ENCODE results near the gene PTCH2.
"Not testable (repeated sequence)": the region's sequence is repeated elsewhere in the genome, so short reads cannot be mapped to it uniquely, and the experiment has no call there.

PTCH2 gene

GRCh38 chr1:44829506-44830384 lies 13.3 kb downstream of the PTCH2 start:
- no peak overlapping the region for H3K27ac ChIP-seq (ENCODE audit: low read depth, low read length)
- H3K9ac ChIP-seq (ENCODE audit: low read length in 5 of 5), result no peak overlapping the region
- H3K27me3 ChIP-seq (ENCODE audit: control insufficient read depth in 5 of 5, insufficient read depth in 4 of 5, low read length in 5 of 5), result no peaks in the 10 kb centered on the region
- H3K36me3 ChIP-seq (ENCODE audit: control insufficient read depth in 5 of 5, insufficient read depth in 5 of 5, low read length in 5 of 5), result no peaks in the 10 kb centered on the region
- peaks cover 0 to 19% (median 11%) of the 10 kb centered on the region in 5 donors for H3K4me1 ChIP-seq (ENCODE audit: control insufficient read depth in 5 of 5, insufficient read depth in 5 of 5, low read length in 5 of 5)
- no peaks in the 10 kb centered on the region for H3K9me3 ChIP-seq (ENCODE audit: control insufficient read depth in 5 of 5, low read length in 5 of 5)
- no peak overlapping the region for H3K4me3 ChIP-seq (ENCODE audit: low read depth in 1 of 5, low read length in 5 of 5)

GRCh38 chr1:44828841-44829440 lies 14.1 kb downstream of the PTCH2 start:
- no peaks in the 10 kb centered on the region for H3K9me3 ChIP-seq (ENCODE audit: control insufficient read depth in 5 of 5, low read length in 5 of 5)
- peaks cover 0 to 19% (median 11%) of the 10 kb centered on the region in 5 donors for H3K4me1 ChIP-seq (ENCODE audit: control insufficient read depth in 5 of 5, insufficient read depth in 5 of 5, low read length in 5 of 5)
- no peaks in the 10 kb centered on the region for H3K36me3 ChIP-seq (ENCODE audit: control insufficient read depth in 5 of 5, insufficient read depth in 5 of 5, low read length in 5 of 5)
- H3K27ac ChIP-seq (ENCODE audit: low read depth, low read length), result no peak overlapping the region
- H3K27me3 ChIP-seq (ENCODE audit: control insufficient read depth in 5 of 5, insufficient read depth in 4 of 5, low read length in 5 of 5), result no peaks in the 10 kb centered on the region
- no peak overlapping the region for H3K9ac ChIP-seq (ENCODE audit: low read length in 5 of 5)
- no peak overlapping the region for H3K4me3 ChIP-seq (ENCODE audit: low read depth in 1 of 5, low read length in 5 of 5)

GRCh38 chr1:44828003-44828651 lies 14.9 kb downstream of the PTCH2 start:
- H3K27ac ChIP-seq (ENCODE audit: low read depth, low read length), result no peak overlapping the region
- no peak overlapping the region for H3K4me3 ChIP-seq (ENCODE audit: low read depth in 1 of 5, low read length in 5 of 5)
- H3K27me3 ChIP-seq (ENCODE audit: control insufficient read depth in 5 of 5, insufficient read depth in 4 of 5, low read length in 5 of 5), result no peaks in the 10 kb centered on the region
- no peak overlapping the region for H3K9ac ChIP-seq (ENCODE audit: low read length in 5 of 5)
- no peaks in the 10 kb centered on the region for H3K36me3 ChIP-seq (ENCODE audit: control insufficient read depth in 5 of 5, insufficient read depth in 5 of 5, low read length in 5 of 5)
- peaks cover 0 to 19% (median 11%) of the 10 kb centered on the region in 5 donors for H3K4me1 ChIP-seq (ENCODE audit: control insufficient read depth in 5 of 5, insufficient read depth in 5 of 5, low read length in 5 of 5)
- no peaks in the 10 kb centered on the region for H3K9me3 ChIP-seq (ENCODE audit: control insufficient read depth in 5 of 5, low read length in 5 of 5)

GRCh38 chr1:44827197-44828002 lies 15.7 kb downstream of the PTCH2 start:
- no peak overlapping the region for H3K27ac ChIP-seq (ENCODE audit: low read depth, low read length)
- peaks cover 0 to 19% (median 11%) of the 10 kb centered on the region in 5 donors for H3K4me1 ChIP-seq (ENCODE audit: control insufficient read depth in 5 of 5, insufficient read depth in 5 of 5, low read length in 5 of 5)
- H3K36me3 ChIP-seq (ENCODE audit: control insufficient read depth in 5 of 5, insufficient read depth in 5 of 5, low read length in 5 of 5), result no peaks in the 10 kb centered on the region
- no peaks in the 10 kb centered on the region for H3K9me3 ChIP-seq (ENCODE audit: control insufficient read depth in 5 of 5, low read length in 5 of 5)
- no peak overlapping the region for H3K4me3 ChIP-seq (ENCODE audit: low read depth in 1 of 5, low read length in 5 of 5)
- H3K27me3 ChIP-seq (ENCODE audit: control insufficient read depth in 5 of 5, insufficient read depth in 4 of 5, low read length in 5 of 5), result no peaks in the 10 kb centered on the region
- H3K9ac ChIP-seq (ENCODE audit: low read length in 5 of 5), result no peak overlapping the region

- peaks cover 0 to 19% (median 11%) of the 10 kb centered on the region in 5 donors for H3K4me1 ChIP-seq (ENCODE audit: control insufficient read depth in 5 of 5, insufficient read depth in 5 of 5, low read length in 5 of 5)
- H3K36me3 ChIP-seq (ENCODE audit: control insufficient read depth in 5 of 5, insufficient read depth in 5 of 5, low read length in 5 of 5), result no peaks in the 10 kb centered on the region
- peak overlapping the region in 1 of 5 donors; percentile 7 for H3K9ac ChIP-seq (ENCODE audit: low read length in 5 of 5)
- no peaks in the 10 kb centered on the region for H3K9me3 ChIP-seq (ENCODE audit: control insufficient read depth in 5 of 5, low read length in 5 of 5)
- H3K27ac ChIP-seq (ENCODE audit: low read depth, low read length), result no peak overlapping the region
- H3K4me3 ChIP-seq (ENCODE audit: low read depth in 1 of 5, low read length in 5 of 5), result peak overlapping the region in 3 of 5 donors; percentile 16 to 39 (median 35)
- H3K27me3 ChIP-seq (ENCODE audit: control insufficient read depth in 5 of 5, insufficient read depth in 4 of 5, low read length in 5 of 5), result no peaks in the 10 kb centered on the region
These were observed 16.5 kb downstream of the PTCH2 start for GRCh38 chr1:44826375-44827196.

- not testable (repeated sequence) for H3K4me3 ChIP-seq (ENCODE audit: low read depth in 1 of 5, low read length in 5 of 5); H3K27ac ChIP-seq (ENCODE audit: low read depth, low read length); H3K27me3 ChIP-seq (ENCODE audit: control insufficient read depth in 5 of 5, insufficient read depth in 4 of 5, low read length in 5 of 5); H3K36me3 ChIP-seq (ENCODE audit: control insufficient read depth in 5 of 5, insufficient read depth in 5 of 5, low read length in 5 of 5); H3K9ac ChIP-seq (ENCODE audit: low read length in 5 of 5); H3K9me3 ChIP-seq (ENCODE audit: control insufficient read depth in 5 of 5, low read length in 5 of 5)
- peaks cover 3 to 32% (median 25%) of the 10 kb centered on the region in 5 donors for H3K4me1 ChIP-seq (ENCODE audit: control insufficient read depth in 5 of 5, insufficient read depth in 5 of 5, low read length in 5 of 5)
These were observed 18.7 kb downstream of the PTCH2 start for GRCh38 chr1:44824392-44824791.

GRCh38 chr1:44822981-44823451 lies 20.0 kb downstream of the PTCH2 start:
- no peak overlapping the region for H3K27ac ChIP-seq (ENCODE audit: low read depth, low read length)
- H3K9me3 ChIP-seq (ENCODE audit: control insufficient read depth in 5 of 5, low read length in 5 of 5), result no peaks in the 10 kb centered on the region
- H3K36me3 ChIP-seq (ENCODE audit: control insufficient read depth in 5 of 5, insufficient read depth in 5 of 5, low read length in 5 of 5), result no peaks in the 10 kb centered on the region
- H3K4me1 ChIP-seq (ENCODE audit: control insufficient read depth in 5 of 5, insufficient read depth in 5 of 5, low read length in 5 of 5), result peaks cover 3 to 37% (median 26%) of the 10 kb centered on the region in 5 donors
- H3K9ac ChIP-seq (ENCODE audit: low read length in 5 of 5), result no peak overlapping the region
- H3K4me3 ChIP-seq (ENCODE audit: low read depth in 1 of 5, low read length in 5 of 5), result no peak overlapping the region
- H3K27me3 ChIP-seq (ENCODE audit: control insufficient read depth in 5 of 5, insufficient read depth in 4 of 5, low read length in 5 of 5), result no peaks in the 10 kb centered on the region

GRCh38 chr1:44822131-44822701 lies 20.8 kb downstream of the PTCH2 start:
- H3K4me1 ChIP-seq (ENCODE audit: control insufficient read depth in 5 of 5, insufficient read depth in 5 of 5, low read length in 5 of 5), result peaks cover 3 to 36% (median 26%) of the 10 kb centered on the region in 5 donors
- H3K27me3 ChIP-seq (ENCODE audit: control insufficient read depth in 5 of 5, insufficient read depth in 4 of 5, low read length in 5 of 5), result no peaks in the 10 kb centered on the region
- no peaks in the 10 kb centered on the region for H3K36me3 ChIP-seq (ENCODE audit: control insufficient read depth in 5 of 5, insufficient read depth in 5 of 5, low read length in 5 of 5)
- no peak overlapping the region for H3K4me3 ChIP-seq (ENCODE audit: low read depth in 1 of 5, low read length in 5 of 5)
- no peak overlapping the region for H3K9ac ChIP-seq (ENCODE audit: low read length in 5 of 5)
- H3K9me3 ChIP-seq (ENCODE audit: control insufficient read depth in 5 of 5, low read length in 5 of 5), result no peaks in the 10 kb centered on the region
- no peak overlapping the region for H3K27ac ChIP-seq (ENCODE audit: low read depth, low read length)
